ENCODE results near the gene PDE2A. TPM values are rescaled to one million over a fixed set of nuclear protein-coding genes. Genes with fewer than 3 reads are reported as not detected.

The PDE2A gene
- total RNA-seq, 6 experiments from 2014 or later, result 11.2 to 46.3 (median 22.8) TPM

- H3K9me3 ChIP-seq, result no peaks in the 10 kb centered on the region
- no peak for TF ChIP-seq CTCF (IDR thresholded peaks at IDR 0.05)
- TF ChIP-seq POLR2A (IDR thresholded peaks at IDR 0.05), result no peak
- no peaks in the 10 kb centered on the region for H3K27me3 ChIP-seq
- intact Hi-C loops (cut with DNase I), result no loop called here
- no peaks in the 10 kb centered on the region for H3K4me1 ChIP-seq
- H3K4me3 ChIP-seq, result no peak overlapping the region
- H3K27ac ChIP-seq, result peak overlapping the region in 1 of 3 donors; percentile 16
- no peak for DNase-seq
- no peak for ATAC-seq
- H3K36me3 ChIP-seq, result no peaks in the 10 kb centered on the region
- 71% methylated on average over 4 of the region's 9 CpGs for WGBS (ENCODE audit: insufficient coverage, low coverage, low lambda C conversion rate, missing lambda C conversion rate)
Observed at GRCh38 chr11:72635309-72635915, 38.8 kb downstream of the PDE2A start.

DNA sequence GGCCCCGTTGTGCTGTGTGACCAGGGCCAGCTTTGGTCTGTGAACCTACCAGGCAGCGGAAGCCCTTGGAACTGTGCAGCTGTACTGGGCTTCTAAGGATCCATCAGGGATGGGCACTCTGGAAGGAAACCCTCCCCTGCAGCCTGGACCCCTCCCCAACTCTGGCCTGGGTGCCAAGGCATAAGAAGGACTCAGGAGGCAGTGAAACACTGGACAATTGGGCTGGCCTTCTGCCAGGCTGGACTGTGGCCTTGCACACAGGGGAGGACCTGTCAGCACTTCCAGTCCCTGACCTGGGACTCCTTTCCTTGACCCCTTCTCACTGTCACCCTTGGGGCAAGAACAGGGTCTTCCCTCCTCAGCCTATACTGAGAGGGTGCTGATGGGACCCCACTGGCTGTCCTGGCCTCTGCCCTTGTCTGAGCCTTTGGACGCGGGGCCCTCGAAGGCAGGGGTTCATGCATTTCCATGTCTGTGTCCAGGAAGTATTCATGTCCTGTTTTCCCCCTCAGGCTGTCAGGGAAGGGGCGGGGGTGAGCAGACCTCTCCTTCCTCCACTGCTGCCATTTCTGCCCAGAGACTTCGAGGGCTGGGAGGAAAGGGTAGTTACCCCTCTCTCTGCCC, 39.6 kb downstream of the PDE2A start:
- ATAC-seq (peak; percentile 5 to 23 (median 12)), DNase-seq (peak in 1 of 3 donors; percentile 59)
- Histone ChIP-seq H3K27me3 (no peaks in the 10 kb centered on the region), H3K9me3 (no peaks in the 10 kb centered on the region), H3K4me1 (no peaks in the 10 kb centered on the region), H3K4me3 (no peak overlapping the region), H3K36me3 (no peaks in the 10 kb centered on the region), H3K27ac (peak overlapping the region in 1 of 3 donors; percentile 70)
- intact Hi-C loops (cut with DNase I), result no loop called here
- TF ChIP-seq CTCF (IDR thresholded peaks at IDR 0.05), result no peak
- TF ChIP-seq POLR2A (IDR thresholded peaks at IDR 0.05), result no peak
- 50% methylated on average over 2 of the region's 7 CpGs for WGBS (ENCODE audit: insufficient coverage, low coverage, low lambda C conversion rate, missing lambda C conversion rate)

- no peak for TF ChIP-seq POLR2A (IDR thresholded peaks at IDR 0.05)
- TF ChIP-seq CTCF (IDR thresholded peaks at IDR 0.05), result no peak
- intact Hi-C loops (cut with DNase I), result no loop called here
Observed at GRCh38 chr11:72634016-72634415, 40.2 kb downstream of the PDE2A start.

GRCh38 chr11:72633068-72633467, 41.2 kb downstream of the PDE2A start:
- intact Hi-C loops (cut with DNase I), result no loop called here
- H3K4me3 ChIP-seq, result no peak overlapping the region
- WGBS (ENCODE audit: insufficient coverage, low coverage, low lambda C conversion rate, missing lambda C conversion rate), result no CpG with 5 or more reads among the region's 4 CpGs

More at GRCh38 chr11:72634016-72634415, 40.2 kb downstream of the PDE2A start:
- no peak for ATAC-seq
- 92% methylated on average over 2 of the region's 9 CpGs for WGBS (ENCODE audit: insufficient coverage, low coverage, low lambda C conversion rate, missing lambda C conversion rate)
- Histone ChIP-seq H3K4me1 (no peaks in the 10 kb centered on the region), H3K4me3 (no peak overlapping the region), H3K27me3 (no peaks in the 10 kb centered on the region), H3K36me3 (no peaks in the 10 kb centered on the region), H3K9me3 (no peaks in the 10 kb centered on the region), H3K27ac (peak overlapping the region in 1 of 3 donors; percentile 70)
- DNase-seq, result no peak

More at GRCh38 chr11:72633068-72633467, 41.2 kb downstream of the PDE2A start:
- Histone ChIP-seq H3K4me1 (no peaks in the 10 kb centered on the region), H3K36me3 (no peaks in the 10 kb centered on the region), H3K27ac (peak overlapping the region; percentile 40 to 70 (median 43)), H3K9me3 (no peaks in the 10 kb centered on the region), H3K27me3 (no peaks in the 10 kb centered on the region)
- ATAC-seq, result peak; percentile 7 to 24 (median 16)
- TF ChIP-seq CTCF (IDR thresholded peaks at IDR 0.05) (no peak), POLR2A (IDR thresholded peaks at IDR 0.05) (no peak)
- no peak for DNase-seq
